ENCODE measurements around the gene ESD. TPM values are rescaled to one million over a fixed set of nuclear protein-coding genes. Genes with fewer than 3 reads are reported as not detected.

The ESD gene, protein sequence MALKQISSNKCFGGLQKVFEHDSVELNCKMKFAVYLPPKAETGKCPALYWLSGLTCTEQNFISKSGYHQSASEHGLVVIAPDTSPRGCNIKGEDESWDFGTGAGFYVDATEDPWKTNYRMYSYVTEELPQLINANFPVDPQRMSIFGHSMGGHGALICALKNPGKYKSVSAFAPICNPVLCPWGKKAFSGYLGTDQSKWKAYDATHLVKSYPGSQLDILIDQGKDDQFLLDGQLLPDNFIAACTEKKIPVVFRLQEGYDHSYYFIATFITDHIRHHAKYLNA
- total RNA-seq: 88.4 TPM
- long read RNA-seq, transcript ESD-202 (10 exons, 1,192 nt): major isoform, 39 of 58 reads
- long read RNA-seq, partial matches to known transcripts: 6 of 58 reads
- long read RNA-seq, other reads (novel, unspliced or antisense): 13 of 58 reads

DNA sequence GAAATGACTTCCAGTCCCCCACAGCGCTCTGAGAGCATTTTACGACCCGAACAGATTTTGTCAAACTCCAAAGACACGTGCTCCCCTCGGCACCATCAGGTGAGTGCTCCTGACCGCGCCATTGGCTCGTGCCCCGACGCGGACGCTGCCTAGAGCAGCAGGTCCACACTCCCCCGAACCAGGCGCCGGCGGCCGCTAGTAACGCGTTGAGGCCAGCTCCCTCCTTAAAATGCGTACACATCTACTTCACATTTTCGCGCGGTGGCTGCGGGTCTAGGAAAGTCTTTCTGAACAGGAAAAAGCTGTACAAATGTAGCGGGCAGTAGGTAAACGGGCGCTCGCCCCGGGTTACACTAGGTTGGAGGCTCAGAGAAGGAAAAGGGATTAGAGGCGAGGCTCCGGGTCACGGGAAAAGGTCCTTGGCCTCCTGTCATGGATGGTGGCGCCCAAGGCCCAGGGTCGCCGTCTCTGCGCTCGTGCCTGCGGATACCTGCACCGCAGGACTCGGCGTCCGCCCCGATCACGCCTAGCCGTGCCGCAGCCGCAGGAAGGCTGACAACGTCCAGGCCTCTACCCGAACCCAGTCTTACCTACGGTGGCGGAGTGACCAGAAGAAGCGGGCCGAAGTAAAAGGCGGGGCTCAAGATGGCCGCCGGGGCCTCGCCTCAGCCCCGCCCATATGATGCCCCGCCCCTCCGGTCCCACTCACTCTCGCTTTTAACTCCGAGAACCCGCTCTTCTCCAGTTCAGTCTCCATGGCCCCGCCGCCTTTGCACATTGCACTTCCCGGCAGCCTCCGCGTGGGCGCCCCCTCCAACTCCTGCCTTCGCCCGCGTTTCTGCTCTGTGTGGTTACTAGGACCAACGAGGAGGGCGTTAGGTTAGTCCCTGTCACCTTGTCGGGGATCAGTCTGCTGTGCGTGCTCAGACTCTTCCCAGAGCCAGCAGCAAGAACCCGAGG is at the start of gene ESD:
ESD (minus strand) TSS at position 647 of the 960 bp plus-strand sequence. CDS start 5,748 bp downstream, outside the sequence.
- TF ChIP-seq, protein P1, sequence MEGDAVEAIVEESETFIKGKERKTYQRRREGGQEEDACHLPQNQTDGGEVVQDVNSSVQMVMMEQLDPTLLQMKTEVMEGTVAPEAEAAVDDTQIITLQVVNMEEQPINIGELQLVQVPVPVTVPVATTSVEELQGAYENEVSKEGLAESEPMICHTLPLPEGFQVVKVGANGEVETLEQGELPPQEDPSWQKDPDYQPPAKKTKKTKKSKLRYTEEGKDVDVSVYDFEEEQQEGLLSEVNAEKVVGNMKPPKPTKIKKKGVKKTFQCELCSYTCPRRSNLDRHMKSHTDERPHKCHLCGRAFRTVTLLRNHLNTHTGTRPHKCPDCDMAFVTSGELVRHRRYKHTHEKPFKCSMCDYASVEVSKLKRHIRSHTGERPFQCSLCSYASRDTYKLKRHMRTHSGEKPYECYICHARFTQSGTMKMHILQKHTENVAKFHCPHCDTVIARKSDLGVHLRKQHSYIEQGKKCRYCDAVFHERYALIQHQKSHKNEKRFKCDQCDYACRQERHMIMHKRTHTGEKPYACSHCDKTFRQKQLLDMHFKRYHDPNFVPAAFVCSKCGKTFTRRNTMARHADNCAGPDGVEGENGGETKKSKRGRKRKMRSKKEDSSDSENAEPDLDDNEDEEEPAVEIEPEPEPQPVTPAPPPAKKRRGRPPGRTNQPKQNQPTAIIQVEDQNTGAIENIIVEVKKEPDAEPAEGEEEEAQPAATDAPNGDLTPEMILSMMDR (IDR thresholded peaks at IDR 0.05): no peak
- peak within 1 kb of the TSS; percentile 90 for H3K4me3 ChIP-seq
- no peaks in the 10 kb centered on the region for H3K9me3 ChIP-seq
- peaks cover 26% of the 10 kb centered on the region for H3K4me1 ChIP-seq
- H3K27me3 ChIP-seq: no peaks in the 10 kb centered on the region
- ATAC-seq: peak; percentile 98
- peak; percentile 97 for DNase-seq
- no peaks in the 10 kb centered on the region for H3K36me3 ChIP-seq
- intact Hi-C loops (cut with DNase I): no loop called here
- peak within 1 kb of the TSS; percentile 95 for H3K27ac ChIP-seq

DNA sequence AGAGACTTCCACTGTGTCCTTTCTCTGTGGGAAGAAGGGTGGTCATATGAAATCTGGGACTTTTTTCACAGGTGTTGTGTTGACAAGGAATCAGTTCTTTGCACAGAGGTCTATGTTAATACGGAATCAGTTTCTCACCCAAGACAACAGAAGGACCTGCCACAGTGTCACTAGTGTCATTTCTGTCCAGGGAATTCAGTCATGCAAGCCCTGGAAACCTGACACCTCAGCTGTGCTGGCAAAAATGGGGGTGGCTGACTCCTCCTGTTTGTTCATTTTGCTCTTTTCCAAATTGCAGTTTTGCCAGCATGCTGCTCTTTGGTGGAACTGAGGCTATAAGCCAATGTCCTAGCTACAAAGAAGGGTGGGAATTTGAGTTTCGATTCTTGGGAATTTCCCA is 49.8 kb upstream of the ESD start:
- no peak overlapping the region for H3K27ac ChIP-seq
- intact Hi-C loops (cut with DNase I): no loop called here
- DNase-seq (no peak), ATAC-seq (no peak)
- TF ChIP-seq, protein P1 (IDR thresholded peaks at IDR 0.05): no peak
- H3K4me3 ChIP-seq: no peak overlapping the region
- no peaks in the 10 kb centered on the region for H3K9me3 ChIP-seq
- H3K4me1 ChIP-seq: no peaks in the 10 kb centered on the region
- H3K27me3 ChIP-seq: no peaks in the 10 kb centered on the region
- no peaks in the 10 kb centered on the region for H3K36me3 ChIP-seq

DNA sequence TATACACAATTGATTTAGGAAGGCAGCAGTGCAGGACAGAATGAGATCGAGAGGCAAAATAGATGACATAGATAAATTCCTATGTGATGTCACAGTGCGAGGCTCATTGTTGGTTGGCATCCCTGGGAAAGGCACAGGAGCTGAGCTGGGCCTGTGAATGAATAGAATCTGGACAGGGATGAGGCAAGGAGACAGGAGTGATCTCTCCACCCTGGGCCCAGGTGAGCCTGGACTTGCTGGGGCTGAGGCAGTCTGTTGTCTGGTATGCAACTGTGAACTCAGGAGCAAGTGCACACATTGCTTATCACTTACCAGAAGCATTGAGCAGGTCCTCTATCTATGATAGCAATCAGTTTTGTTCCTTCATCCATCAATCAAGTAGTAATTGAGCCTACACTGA is 48.2 kb upstream of the ESD start:
- Histone ChIP-seq H3K4me1 (no peaks in the 10 kb centered on the region), H3K9me3 (no peaks in the 10 kb centered on the region), H3K27ac (no peak overlapping the region), H3K36me3 (no peaks in the 10 kb centered on the region), H3K4me3 (no peak overlapping the region), H3K27me3 (no peaks in the 10 kb centered on the region)
- no peak for ATAC-seq
- TF ChIP-seq, protein P1 (IDR thresholded peaks at IDR 0.05): no peak
- intact Hi-C loops (cut with DNase I): no loop called here
- DNase-seq: no peak

DNA sequence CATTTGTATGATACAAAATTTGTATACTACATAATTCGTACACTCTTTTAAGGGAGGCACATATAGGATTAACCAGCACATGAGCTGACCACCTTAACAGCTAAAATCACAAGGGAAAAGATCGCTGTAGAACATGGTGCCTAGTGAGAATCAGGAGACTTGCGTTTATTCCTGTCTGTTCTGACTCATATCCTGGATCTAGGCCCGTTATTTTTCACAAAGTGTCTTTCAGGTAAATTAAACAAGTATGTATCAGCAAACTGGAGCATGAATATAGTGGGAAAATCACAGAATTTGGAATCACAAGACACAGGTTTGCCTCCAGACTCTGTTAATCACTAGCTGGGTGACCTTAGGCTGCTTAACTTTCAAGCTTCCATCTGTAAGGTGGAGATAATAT is 47.5 kb upstream of the ESD start:
- H3K36me3 ChIP-seq: no peaks in the 10 kb centered on the region
- H3K27ac ChIP-seq: no peak overlapping the region
- no peaks in the 10 kb centered on the region for H3K4me1 ChIP-seq
- no peaks in the 10 kb centered on the region for H3K27me3 ChIP-seq
- no peaks in the 10 kb centered on the region for H3K9me3 ChIP-seq
- no peak overlapping the region for H3K4me3 ChIP-seq
- TF ChIP-seq, protein P1 (IDR thresholded peaks at IDR 0.05): no peak
- intact Hi-C loops (cut with DNase I): no loop called here
- ATAC-seq (no peak), DNase-seq (no peak)

DNA sequence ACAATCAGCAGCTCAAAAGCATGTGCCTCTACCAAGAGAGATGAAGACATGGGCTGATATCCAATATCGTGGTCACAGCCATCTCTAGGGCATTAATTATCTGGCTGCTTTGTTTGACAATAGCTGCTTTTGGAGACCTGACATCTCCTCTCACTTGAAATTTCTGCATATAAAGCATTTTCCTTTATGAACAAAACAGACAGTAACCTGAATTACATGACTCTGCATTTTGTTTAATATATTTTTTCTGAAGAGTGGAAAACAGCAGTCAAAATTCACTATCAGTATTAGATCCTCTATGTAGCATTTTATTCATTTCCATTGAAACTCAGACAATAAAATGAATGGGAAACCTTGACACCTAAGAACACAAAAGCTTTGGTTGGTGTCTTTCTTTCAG is 42.4 kb upstream of the ESD start:
- intact Hi-C loops (cut with DNase I): no loop called here
- DNase-seq: no peak
- ATAC-seq: no peak
- Histone ChIP-seq H3K4me3 (no peak overlapping the region), H3K27me3 (no peaks in the 10 kb centered on the region), H3K27ac (no peak overlapping the region), H3K36me3 (no peaks in the 10 kb centered on the region), H3K9me3 (no peaks in the 10 kb centered on the region), H3K4me1 (no peaks in the 10 kb centered on the region)
- TF ChIP-seq, protein P1 (IDR thresholded peaks at IDR 0.05): no peak

All from upper lobe of right lung (tissue), 1 donor.